IMR-90 (cell line): ENCODE results near the gene EIF4B. TPM values are rescaled to one million over a fixed set of nuclear protein-coding genes. Genes with fewer than 3 reads are reported as not detected.

Source experiments
- ATAC-seq: fragments of 200-7000 bp; cut with Tn5 transposase; 2 replicates; pipeline ENCODE4 v1.9.1; 2020; ENCODE audit warnings: low read depth, mild to moderate bottlenecking, moderate library complexity
- BruUV-seq: library from RNA; stranded (reverse); fragments of 400-500 nt; replicated peaks from 2 replicates; lab custom pipeline; 2021; lab: Mats Ljungman, UMichigan
- CTCF ChIA-PET: fragments of 300-600 bp; formaldehyde crosslinking; extraction: SDS; loops from one replicate; lab custom pipeline; 2021; ENCODE audit warnings: antibody characterized with exemption; lab: Yijun Ruan, JAX
- POLR2A ChIA-PET: fragments of 300-600 bp; sonication (Branson Sonifier 250); formaldehyde crosslinking; loops from one replicate; lab custom pipeline; 2022; ENCODE audit warnings: antibody characterized with exemption; ENCODE audit not compliant: unreplicated experiment; lab: Charles Lee
- DNase-seq: peaks from one replicate; pipeline ENCODE4 v3.0.0; 2013
- H2AFZ ChIP-seq: replicated peaks from 2 replicates; pipeline ENCODE3; 2013; ENCODE audit warnings: low read length, mild to moderate bottlenecking; ENCODE audit not compliant: poor library complexity
- H2AK5ac ChIP-seq: 2 replicates; pipeline ENCODE4 v1.6.1; 2013; ENCODE audit warnings: low read depth, low read length, inconsistent platforms
- H2AK9ac ChIP-seq: replicated peaks from 2 replicates; pipeline ENCODE3; 2013; ENCODE audit warnings: mild to moderate bottlenecking, low read depth, low read length, moderate library complexity; ENCODE audit not compliant: poor library complexity
- H2BK120ac ChIP-seq: 2 replicates; pipeline ENCODE4 v1.6.1; 2013; ENCODE audit warnings: low read depth, low read length, inconsistent platforms
- H2BK15ac ChIP-seq: 3 replicates; pipeline ENCODE4 v1.6.1; 2013; ENCODE audit warnings: low read depth, low read length, inconsistent platforms
- H2BK20ac ChIP-seq: 2 replicates; pipeline ENCODE4 v1.6.1; 2013; ENCODE audit warnings: low read depth, mild to moderate bottlenecking, inconsistent platforms, low read length, moderate library complexity
- H2BK5ac ChIP-seq: 2 replicates; pipeline ENCODE4 v1.6.1; 2013; ENCODE audit warnings: mild to moderate bottlenecking, low read depth, low read length, inconsistent platforms; ENCODE audit not compliant: poor library complexity, severe bottlenecking
- H3K14ac ChIP-seq: replicated peaks from 2 replicates; pipeline ENCODE4 v1.6.1; 2013; ENCODE audit warnings: low read depth, low read length, inconsistent platforms
- H3K18ac ChIP-seq: 2 replicates; pipeline ENCODE4 v1.6.1; 2013; ENCODE audit warnings: low read depth, low read length, control low read depth
- H3K23ac ChIP-seq: 2 replicates; pipeline ENCODE4 v1.6.1; 2013; ENCODE audit warnings: low read depth, low read length, inconsistent platforms
- H3K27ac ChIP-seq: 2 replicates; pipeline ENCODE4 v1.5.1; 2013; ENCODE audit warnings: mild to moderate bottlenecking, control low read depth, low read length; ENCODE audit not compliant: insufficient read depth
- H3K27me3 ChIP-seq: 2 replicates; pipeline ENCODE4 v1.6.1; 2013; ENCODE audit warnings: low read length; ENCODE audit not compliant: control insufficient read depth, insufficient read depth
- H3K36me3 ChIP-seq: 2 replicates; pipeline ENCODE4 v1.6.1; 2013; ENCODE audit warnings: low read length, mixed read lengths; ENCODE audit not compliant: control insufficient read depth, insufficient read depth
- H3K4ac ChIP-seq: 2 replicates; pipeline ENCODE4 v1.6.1; 2013; ENCODE audit warnings: low read depth, low read length, inconsistent platforms
- H3K4me1 ChIP-seq: 2 replicates; pipeline ENCODE4 v1.6.1; 2013; ENCODE audit warnings: low read length, mixed read lengths; ENCODE audit not compliant: control insufficient read depth, insufficient read depth
- H3K4me2 ChIP-seq: 2 replicates; pipeline ENCODE4 v1.6.1; 2013; ENCODE audit warnings: low read depth, mild to moderate bottlenecking, control low read depth, low read length, moderate library complexity
- H3K4me3 ChIP-seq: 2 replicates; pipeline ENCODE4 v1.5.1; 2013; ENCODE audit warnings: low read depth, mild to moderate bottlenecking, control low read depth, low read length, moderate library complexity; ENCODE audit not compliant: insufficient read depth
- H3K56ac ChIP-seq: 2 replicates; pipeline ENCODE4 v1.6.1; 2013; ENCODE audit warnings: low read length, inconsistent platforms; ENCODE audit not compliant: insufficient read depth; ENCODE audit errors: extremely low read depth
- H3K79me1 ChIP-seq, 2 experiments: 2 replicates each; pipeline ENCODE4 v1.6.1; 2013; ENCODE audit warnings: low read length in 2 of 2, inconsistent platforms in 1 of 2, low read depth in 1 of 2
- H3K9ac ChIP-seq: 2 replicates; pipeline ENCODE4 v1.6.1; 2013; ENCODE audit warnings: low read depth, low read length, control low read depth
- H3K9me1 ChIP-seq: 2 replicates; pipeline ENCODE4 v1.6.1; 2013; ENCODE audit warnings: low read length, inconsistent platforms; ENCODE audit not compliant: insufficient read depth
- H3K9me3 ChIP-seq: 2 replicates; pipeline ENCODE4 v1.6.1; 2013; ENCODE audit warnings: low read length; ENCODE audit not compliant: control insufficient read depth, insufficient read depth
- H4K20me1 ChIP-seq: 2 replicates; pipeline ENCODE4 v1.6.1; 2013; ENCODE audit warnings: low read length, inconsistent platforms; ENCODE audit not compliant: insufficient read depth
- H4K5ac ChIP-seq: 2 replicates; pipeline ENCODE4 v1.6.1; 2013; ENCODE audit warnings: mild to moderate bottlenecking, low read depth, low read length, control low read depth
- H4K8ac ChIP-seq, 2 experiments: 2 replicates each; pipeline ENCODE4 v1.6.1; 2013; ENCODE audit warnings: low read depth in 2 of 2, low read length in 2 of 2, control low read depth in 1 of 2, inconsistent platforms in 1 of 2
- H4K91ac ChIP-seq: 2 replicates; pipeline ENCODE4 v1.6.1; 2013; ENCODE audit warnings: low read depth, low read length, inconsistent platforms; ENCODE audit not compliant: insufficient read depth
- CEBPB ChIP-seq: IDR thresholded peaks from 2 replicates; pipeline ENCODE4 v1.6.1; 2012; ENCODE audit warnings: low read depth, low read length, improper control_type of control experiment
- FOS ChIP-seq: fragments of 150-350 bp; IDR thresholded peaks from 2 replicates; pipeline ENCODE4 v1.6.1; 2016; ENCODE audit warnings: low read depth, low read length
- MAZ ChIP-seq: IDR thresholded peaks from 2 replicates; pipeline ENCODE4 v1.6.1; 2012; ENCODE audit warnings: low read depth, mild to moderate bottlenecking, low read length, improper control_type of control experiment, moderate library complexity, borderline replicate concordance
- MXI1 ChIP-seq: IDR thresholded peaks from 2 replicates; pipeline ENCODE4 v1.6.1; 2012; ENCODE audit warnings: low read depth, mild to moderate bottlenecking, low read length, moderate library complexity, borderline replicate concordance
- POLR2A ChIP-seq: IDR thresholded peaks from 2 replicates; pipeline ENCODE4 v1.6.1; 2012; ENCODE audit warnings: mild to moderate bottlenecking, low read depth, low read length
- RFX5 ChIP-seq: IDR thresholded peaks from 2 replicates; pipeline ENCODE4 v1.8.0; 2012; ENCODE audit warnings: low read depth, mild to moderate bottlenecking, low read length, moderate library complexity
- SMC3 ChIP-seq: fragments of 150-350 bp; IDR thresholded peaks from 2 replicates; pipeline ENCODE4 v1.6.1; 2016; ENCODE audit warnings: low read depth, mild to moderate bottlenecking, antibody characterized with exemption, low read length, moderate library complexity
- WGBS, 2 experiments: methylation state at CpG; one replicate each; pipeline versions ENCODE4 v1.1.5 to v1.1.7; 2013; ENCODE audit warnings: missing lambda C conversion rate in 2 of 2; ENCODE audit not compliant: insufficient read length in 1 of 2; ENCODE audit errors: extremely low coverage in 2 of 2; 5-methylcytosine and 5-hydroxymethylcytosine counted together
- dilution Hi-C: fragments of 300-500 bp; cut with HindIII; formaldehyde crosslinking; loops from one replicate; pipeline ENCODE4 v1.14.3; 2018; ENCODE audit warnings: low sequenced_read_pairs; ENCODE audit not compliant: unreplicated experiment
- in situ Hi-C: fragments of 300-500 bp; cut with MboI; formaldehyde crosslinking; loops from 3 replicates; pipeline ENCODE4 v1.14.3; 2019; ENCODE audit warnings: low sequenced_read_pairs, inconsistent platforms, mixed read lengths
- intact Hi-C: fragments of 100-400 bp; cut with micrococcal nuclease; formaldehyde crosslinking; loops from 2 replicates; pipeline ENCODE4 v1.10.0; 2022
- polyA plus RNA-seq, 3 experiments: library from polyadenylated mRNA; depleted of rRNA; stranded (reverse); fragments of >200 nt; gene quantifications; 2 replicates each; pipeline ENCODE4 v1.2.3, GENCODE V29; 2012; ENCODE audit warnings: low replicate concordance in 1 of 3
- total RNA-seq: library from RNA; depleted of rRNA; stranded (reverse); fragments of >200 nt; gene quantifications from 2 replicates; pipeline ENCODE4 v1.2.3, GENCODE V29; 2012

Gene EIF4B
- total and polyA plus RNA-seq, 2 of the 4 experiments (the other 2 are of a cell fraction) = 313 to 671 TPM

DNA sequence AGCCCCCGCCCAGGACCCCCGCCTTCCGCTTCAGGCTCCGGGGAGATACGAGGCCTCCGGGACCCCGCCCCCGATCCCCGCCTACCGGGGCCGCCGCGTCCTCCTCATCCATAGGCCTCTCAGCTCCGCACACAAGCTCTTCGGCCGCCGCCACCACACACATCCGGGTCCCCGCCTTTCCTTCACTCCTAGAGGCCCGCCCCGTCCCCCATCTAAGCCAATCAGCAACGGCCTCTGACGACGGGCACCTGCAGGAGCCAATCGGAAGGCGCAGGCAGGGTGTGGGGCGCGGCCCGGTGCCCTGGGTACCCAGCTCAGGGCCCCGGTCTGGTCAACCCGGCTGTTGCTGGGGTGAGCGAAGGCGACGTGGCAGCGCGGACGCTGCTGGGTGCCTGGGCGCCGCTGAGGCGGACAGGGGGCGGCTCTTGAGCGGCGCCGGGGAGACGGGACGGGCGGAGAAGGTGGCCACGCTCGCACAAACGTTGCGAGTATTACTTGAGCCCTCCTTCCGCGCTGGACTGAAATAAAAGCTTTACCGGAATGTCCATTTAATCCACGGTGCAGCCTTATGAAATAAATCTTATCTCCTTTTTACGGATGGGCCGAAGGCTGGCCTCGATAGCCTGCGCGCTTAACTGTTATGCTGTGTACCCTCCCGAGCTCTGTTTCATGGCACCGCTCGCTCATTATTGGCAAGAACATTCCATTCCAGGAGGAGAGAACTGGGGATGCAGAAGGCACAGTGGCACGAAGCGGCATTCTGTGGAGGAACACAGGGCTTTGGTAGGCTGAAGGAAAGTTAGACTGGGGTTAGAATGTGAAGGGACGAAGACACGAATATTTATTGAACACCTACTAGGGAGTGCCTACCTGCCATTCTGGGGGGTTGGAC is 73.2 kb downstream of the EIF4B start, which contains the start of gene SPRYD3:
TSS of gene SPRYD3 (minus strand) at position 165 of the 892 bp plus-strand sequence. CDS start at position 108, 57 bp downstream.
- Histone ChIP-seq H3K4me1 (peaks cover 11% of the 10 kb centered on the region), H4K20me1 (no peaks in the 10 kb centered on the region), H3K9me1 (peaks cover 12% of the 10 kb centered on the region; the same call in 1 of the 2 replicates), H3K23ac (peak within 1 kb of the TSS; percentile 100), H3K4me2 (peak within 1 kb of the TSS; percentile 97), H3K56ac (peak within 1 kb of the TSS; percentile 99), H3K9ac (peak within 1 kb of the TSS; percentile 95), H3K4ac (peak within 1 kb of the TSS; percentile 99), H3K14ac (peak within 1 kb of the TSS; percentile 100), H2AK5ac (peak within 1 kb of the TSS; percentile 97), H2AFZ (peak within 1 kb of the TSS; percentile 89), H2BK20ac (peak within 1 kb of the TSS; percentile 51; the same call in 1 of the 2 replicates), H3K36me3 (peaks cover 16% of the 10 kb centered on the region), H4K91ac (peak within 1 kb of the TSS; percentile 97), H3K4me3 (peak within 1 kb of the TSS; percentile 80), H2BK5ac (peak within 1 kb of the TSS; percentile 95), H2BK120ac (peak within 1 kb of the TSS; percentile 90), H4K8ac (peak within 1 kb of the TSS; percentile 95 to 99), H2AK9ac (peak within 1 kb of the TSS; percentile 99), H3K27me3 (no peaks in the 10 kb centered on the region), H3K79me1 (peaks cover 16 to 35% of the 10 kb centered on the region in 2 experiments), H3K27ac (peak within 1 kb of the TSS; percentile 98), H4K5ac (peak within 1 kb of the TSS; percentile 98), H3K18ac (peak within 1 kb of the TSS; percentile 92), H2BK15ac (peak within 1 kb of the TSS; percentile 71; the same call in 2 of the 3 replicates), H3K9me3 (no peaks in the 10 kb centered on the region)
- ChIA-PET CTCF (interaction anchor here (1.0 to 2.1 kb wide), 2 partner anchors 13 to 19 kb away, joined by 6 to 13 read pairs; no protein-coding TSS in a partner anchor), POLR2A (interaction anchor here (0.6 to 1.4 kb wide), 10 partner anchors 14 to 136 kb away, joined by 3 to 8 read pairs (median 7); partner anchors contain the start of genes CSAD and ZNF740)
- in situ Hi-C loops = no loop called here
- WGBS, 2 experiments = 0% methylated on average over 33 of the region's 67 CpGs; no CpG with 5 or more reads in 1 of the 2 experiments
- TF ChIP-seq MAZ (peak; percentile 54; the same call in 1 of the 2 replicates), FOS (peak; percentile 86; the same call in 1 of the 2 replicates), MXI1 (0 out of 2 replicates have a peak, but pooled peaks have one; percentile 20), POLR2A (peak; percentile 94), SMC3 (no peak), RFX5 (peak; percentile 32; the same call in 1 of the 2 replicates), CEBPB (no peak)
- BruUV-seq = TSS peak; percentile 96
- dilution Hi-C loops = no loop called here
- intact Hi-C loops = loop anchor here (1.0 to 2.0 kb wide), 2 partner anchors 20 to 101 kb away; partner anchors contain the start of genes CSAD and ZNF740
- DNase-seq (peak; percentile 96), ATAC-seq (peak; percentile 95)
